K562 (cell line): ENCODE data around the gene CDHR1. TPM values are rescaled to one million over a fixed set of nuclear protein-coding genes. Genes with fewer than 3 reads are reported as not detected.

ENCODE experiments used
- ATAC-seq: fragments of 200-7000 bp; cut with Tn5 transposase; 3 replicates; pipeline ENCODE4 v1.9.1; 2020; ENCODE audit warnings: moderate library complexity
- BruUV-seq: library from RNA; stranded (reverse); fragments of 400-500 nt; replicated peaks from 2 replicates; lab custom pipeline; 2021; lab: Mats Ljungman, UMichigan
- CTCF ChIA-PET: fragments of 300-600 bp; formaldehyde crosslinking; extraction: SDS; loops from one replicate; lab custom pipeline; 2021; ENCODE audit warnings: low intra/inter-chr PET ratio; lab: Yijun Ruan, JAX
- POLR2A ChIA-PET: fragments of 300-600, 350-650 bp; sonication (Branson Sonifier 250); formaldehyde crosslinking; extraction: SDS; loops from one replicate; lab custom pipeline; 2021; ENCODE audit warnings: antibody characterized with exemption, inconsistent platforms; lab: Yijun Ruan, JAX
- DNase-seq, 4 experiments: peaks; one replicate each; pipeline versions ENCODE4 v3.0.0 to v3.0.0-alpha.2; 2011 to 2018; ENCODE audit warnings: low spot score in 3 of 4, mixed read lengths in 3 of 4; ENCODE audit errors: extremely low read depth in 1 of 4
- FAIRE-seq: peaks from 2 replicates; lab custom pipeline; 2011; peaks lifted over from hg19 to GRCh38; lab: Jason Lieb, UNC
- H2AFZ ChIP-seq: 2 replicates; pipeline ENCODE4 v1.6.0; 2011; ENCODE audit warnings: low read depth, low read length, control low read depth, inconsistent platforms
- H3K27ac ChIP-seq: fragments of 200-600 bp; 3 replicates; pipeline ENCODE4 v1.8.0; 2011; ENCODE audit warnings: low read depth, mild to moderate bottlenecking, control low read depth, inconsistent platforms, low read length, moderate library complexity, mixed read lengths; ENCODE audit errors: extremely low read depth
- H3K27me3 ChIP-seq, 2 experiments: fragments of 300-600 bp in 1 of 2; 2 replicates in 1 of 2; 3 replicates in 1 of 2; pipeline versions ENCODE4 v1.6.0 to v1.8.0; 2011; ENCODE audit warnings: inconsistent platforms in 2 of 2, low read length in 2 of 2, mild to moderate bottlenecking in 1 of 2, mixed read lengths in 1 of 2, moderate library complexity in 1 of 2; ENCODE audit not compliant: control insufficient read depth in 2 of 2, insufficient read depth in 2 of 2
- H3K36me3 ChIP-seq: fragments of 300-600 bp; 3 replicates; pipeline ENCODE4 v1.8.0; 2011; ENCODE audit warnings: mild to moderate bottlenecking, low read length, inconsistent platforms; ENCODE audit not compliant: control insufficient read depth, insufficient read depth
- H3K4me1 ChIP-seq, 2 experiments: fragments of 200-600 bp in 1 of 2; replicated peaks in 1 of 2; 2 replicates in 1 of 2; 3 replicates in 1 of 2; pipeline versions ENCODE4 v1.5.1 to v1.8.0; 2011; ENCODE audit warnings: inconsistent platforms in 2 of 2, low read length in 2 of 2, mild to moderate bottlenecking in 1 of 2, mixed read lengths in 1 of 2, moderate library complexity in 1 of 2; ENCODE audit not compliant: control insufficient read depth in 2 of 2, insufficient read depth in 2 of 2
- H3K4me2 ChIP-seq: 2 replicates; pipeline ENCODE4 v1.6.1; 2011; ENCODE audit warnings: low read length, control low read depth, inconsistent platforms, mixed read lengths; ENCODE audit not compliant: insufficient read depth
- H3K4me3 ChIP-seq: fragments of 200-600 bp; sonication (generic), shearing (Covaris generic); 2 replicates; pipeline ENCODE4 v1.5.1; 2016; ENCODE audit warnings: control low read depth, inconsistent platforms
- H3K79me2 ChIP-seq: fragments of 200-600 bp; 3 replicates; pipeline ENCODE4 v1.8.0; 2011; ENCODE audit warnings: low read length, inconsistent platforms; ENCODE audit not compliant: control insufficient read depth, insufficient read depth
- H3K9ac ChIP-seq, 2 experiments: 2 replicates each; pipeline versions ENCODE4 v1.6.0 to v1.6.1; 2011; ENCODE audit warnings: low read depth in 2 of 2, low read length in 2 of 2, control low read depth in 1 of 2, inconsistent platforms in 1 of 2, mild to moderate bottlenecking in 1 of 2, mixed read lengths in 1 of 2; ENCODE audit not compliant: insufficient read depth in 1 of 2
- H3K9me1 ChIP-seq: one replicate; pipeline ENCODE4 v1.6.0; 2011; ENCODE audit warnings: inconsistent platforms, mild to moderate bottlenecking, low read length, moderate library complexity; ENCODE audit not compliant: control insufficient read depth, insufficient read depth
- H3K9me3 ChIP-seq: replicated peaks from 2 replicates; pipeline ENCODE4 v1.5.1; 2011; ENCODE audit warnings: low read depth, low read length, inconsistent platforms; ENCODE audit not compliant: control insufficient read depth, insufficient read depth
- H4K20me1 ChIP-seq: replicated peaks from 2 replicates; pipeline ENCODE4 v1.6.1; 2011; ENCODE audit warnings: low read length, inconsistent platforms, mixed read lengths; ENCODE audit not compliant: control insufficient read depth, insufficient read depth
- NR1H2 ChIP-seq: sonication (generic); formaldehyde crosslinking; IDR thresholded peaks from 2 replicates; pipeline ENCODE4 v1.4.0; 2020; ENCODE audit warnings: mild to moderate bottlenecking, missing genetic modification reagents
- WGBS: fragments of 100-300 bp; shearing (Covaris generic); methylation state at CpG from one replicate; pipeline ENCODE4 v1.1.6; 2016; ENCODE audit warnings: low coverage, mixed read lengths; ENCODE audit not compliant: insufficient coverage; ENCODE audit errors: missing lambda C conversion rate; 5-methylcytosine and 5-hydroxymethylcytosine counted together
- in situ Hi-C: fragments of 300-500 bp; cut with MboI; formaldehyde crosslinking; loops from 4 replicates; pipeline ENCODE4 v1.15.0; 2018; ENCODE audit warnings: inconsistent platforms, mixed read lengths
- intact Hi-C: fragments of 100-400 bp; cut with micrococcal nuclease; formaldehyde crosslinking; loops from 2 replicates; pipeline ENCODE4 v1.14.2; 2022
- polyA plus RNA-seq, 8 experiments: library from polyadenylated mRNA; depleted of rRNA in 4 of 8; stranded (reverse) in 5 of 8; unstranded in 3 of 8; fragments of >200 nt; fragmentation: Nextera tagmentation in 2 of 8; fragmentation: Illumina TruSeq in 1 of 8; extraction: Ambion mirVana in 2 of 8; extraction: Trizol in 1 of 8; gene quantifications; 2 replicates each; pipeline versions ENCODE4 v1.2.1 to v1.2.3, GENCODE V29; 2011 to 2014; ENCODE audit warnings: inconsistent platforms in 1 of 8, missing spikeins in 1 of 8
- total RNA-seq, 7 experiments: library from RNA; depleted of rRNA in 6 of 7; stranded (reverse); fragments of >200 nt in 6 of 7; fragmentation: Illumina TruSeq in 2 of 7; extraction: Trizol in 2 of 7; gene quantifications; 2 replicates each; pipeline versions ENCODE4 v1.2.1 to v1.2.3, GENCODE V29; 2011 to 2021; ENCODE audit warnings: low replicate concordance in 1 of 7
- TF ChIP-seq, protein P1 (sequence below), 3 experiments: IDR thresholded peaks in 2 of 3; conservative IDR thresholded peaks in 1 of 3; 2 replicates each; pipeline ENCODE4 v1.5.1; 2011 to 2012; ENCODE audit warnings: low read length in 3 of 3, mild to moderate bottlenecking in 3 of 3, control low read depth in 2 of 3, improper control_type of control experiment in 1 of 3, inconsistent platforms in 1 of 3, low read depth in 1 of 3, mixed read lengths in 1 of 3, moderate library complexity in 1 of 3; ENCODE audit not compliant: insufficient read depth in 2 of 3

The CDHR1 gene
- total and polyA plus RNA-seq, 9 of the 15 experiments (the other 6 are each of a cell fraction or from before 2014, with no cell fraction given), result 0.03 to 0.99 (median 0.20) TPM

- H3K4me1 ChIP-seq, result peaks cover 13 to 15% of the 10 kb centered on the region in 2 experiments; a peak in 4 of 5 replicates
- peaks cover 6 to 29% of the 10 kb centered on the region in 2 experiments for H3K27me3 ChIP-seq
- no peak overlapping the region for H3K4me2 ChIP-seq
- TF ChIP-seq NR1H2 (CRISPR knock-in tag), result no peak
- TF ChIP-seq, protein P1, sequence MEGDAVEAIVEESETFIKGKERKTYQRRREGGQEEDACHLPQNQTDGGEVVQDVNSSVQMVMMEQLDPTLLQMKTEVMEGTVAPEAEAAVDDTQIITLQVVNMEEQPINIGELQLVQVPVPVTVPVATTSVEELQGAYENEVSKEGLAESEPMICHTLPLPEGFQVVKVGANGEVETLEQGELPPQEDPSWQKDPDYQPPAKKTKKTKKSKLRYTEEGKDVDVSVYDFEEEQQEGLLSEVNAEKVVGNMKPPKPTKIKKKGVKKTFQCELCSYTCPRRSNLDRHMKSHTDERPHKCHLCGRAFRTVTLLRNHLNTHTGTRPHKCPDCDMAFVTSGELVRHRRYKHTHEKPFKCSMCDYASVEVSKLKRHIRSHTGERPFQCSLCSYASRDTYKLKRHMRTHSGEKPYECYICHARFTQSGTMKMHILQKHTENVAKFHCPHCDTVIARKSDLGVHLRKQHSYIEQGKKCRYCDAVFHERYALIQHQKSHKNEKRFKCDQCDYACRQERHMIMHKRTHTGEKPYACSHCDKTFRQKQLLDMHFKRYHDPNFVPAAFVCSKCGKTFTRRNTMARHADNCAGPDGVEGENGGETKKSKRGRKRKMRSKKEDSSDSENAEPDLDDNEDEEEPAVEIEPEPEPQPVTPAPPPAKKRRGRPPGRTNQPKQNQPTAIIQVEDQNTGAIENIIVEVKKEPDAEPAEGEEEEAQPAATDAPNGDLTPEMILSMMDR (IDR thresholded peaks at IDR 0.05 in 2 of 3, conservative IDR thresholded peaks at IDR 0.05 in 1 of 3; ENCODE audit: insufficient read depth in 2 of 3, low read depth in 1 of 3, low read length in 3 of 3), result 0 out of 6 replicates have a peak, but pooled peaks of 2 of the 3 experiments have one; percentile 6 to 17
- BruUV-seq, result no TSS peak
- no peaks in the 10 kb centered on the region for H3K36me3 ChIP-seq
- ChIA-PET POLR2A (interaction anchor here (0.6 to 2.1 kb wide), 5 partner anchors 8 to 240 kb away, joined by 3 to 6 read pairs (median 5); partner anchors contain the start of genes CDHR1 and GHITM), CTCF (no interaction called here)
- intact Hi-C loops, result no loop called here
- no peak for ATAC-seq
- no peak overlapping the region for H3K4me3 ChIP-seq
- no peaks in the 10 kb centered on the region for H3K79me2 ChIP-seq
- no peaks in the 10 kb centered on the region for H4K20me1 ChIP-seq
- DNase-seq, result no peak
- H3K9ac ChIP-seq, result no peak overlapping the region
- WGBS, result 18% methylated on average over 5 of the region's 5 CpGs
- no peak for FAIRE-seq
- no peak overlapping the region for H3K27ac ChIP-seq
- H3K9me3 ChIP-seq, result no peaks in the 10 kb centered on the region
- H3K9me1 ChIP-seq, result no peaks in the 10 kb centered on the region
- H2AFZ ChIP-seq, result no peak overlapping the region
- in situ Hi-C loops, result no loop called here
These were observed 8.0 kb downstream of the CDHR1 start for GRCh38 chr10:84202349-84202748.

DNA sequence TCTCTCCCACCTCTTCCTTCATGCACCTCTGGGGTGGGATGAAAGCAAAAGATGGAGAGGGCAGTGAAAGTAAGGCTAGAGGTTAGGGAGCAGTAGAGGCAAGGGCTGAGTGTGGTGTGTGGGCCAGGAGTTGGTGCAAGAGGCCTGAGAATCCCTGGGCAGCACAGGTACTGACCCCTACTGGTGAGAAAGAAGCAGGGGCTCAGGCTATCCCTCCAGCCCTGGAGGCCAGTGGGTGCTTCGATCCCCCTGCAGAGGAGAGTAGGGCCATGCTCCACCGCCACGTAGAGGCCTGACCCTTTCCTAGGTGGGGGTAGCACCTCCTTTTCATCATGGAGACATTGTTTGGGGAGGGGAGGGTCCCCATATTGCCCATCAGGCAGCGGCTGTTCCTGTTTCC is 9.8 kb downstream of the CDHR1 start:
- in situ Hi-C loops, result no loop called here
- ATAC-seq, result peak; percentile 86
- FAIRE-seq, result peak; percentile 78

More for the DNA sequence above, 9.8 kb downstream of the CDHR1 start:
- Histone ChIP-seq H4K20me1 (no peaks in the 10 kb centered on the region), H3K79me2 (no peaks in the 10 kb centered on the region), H3K9me3 (no peaks in the 10 kb centered on the region), H3K4me2 (no peak overlapping the region), H3K9ac (no peak overlapping the region), H3K4me3 (no peak overlapping the region), H3K36me3 (no peaks in the 10 kb centered on the region), H3K27me3 (peaks cover 9 to 27% of the 10 kb centered on the region in 2 experiments), H3K9me1 (no peaks in the 10 kb centered on the region), H3K27ac (no peak overlapping the region), H3K4me1 (peaks cover 13 to 15% of the 10 kb centered on the region in 2 experiments; a peak in 4 of 5 replicates), H2AFZ (no peak overlapping the region)
- intact Hi-C loops, result loop anchor here (2.0 kb wide), 1 partner anchor 55 kb away; no protein-coding TSS in a partner anchor
- peak; percentile 55 to 70 (median 69) for DNase-seq
- ChIA-PET POLR2A (no interaction called here), CTCF (interaction anchor here (0.6 kb wide), 1 partner anchor 9 kb away, joined by 3 read pairs; no protein-coding TSS in a partner anchor)
- no TSS peak for BruUV-seq
- 4% methylated on average over 4 of the region's 4 CpGs for WGBS
